H1 (cell line): ENCODE results near the gene RAB36. TPM values are rescaled to one million over a fixed set of nuclear protein-coding genes. Genes with fewer than 3 reads are reported as not detected.

Experiments
- CTCF ChIA-PET: fragments of 300-600 bp; sonication (Branson Sonifier 250); formaldehyde crosslinking; loops from one replicate; lab custom pipeline; 2021; ENCODE audit not compliant: partially characterized antibody; lab: Charles Lee
- POLR2A ChIA-PET: fragments of 300-600 bp; sonication (Branson Sonifier 250); formaldehyde crosslinking; loops from one replicate; lab custom pipeline; 2021; ENCODE audit warnings: inconsistent platforms; ENCODE audit not compliant: partially characterized antibody; lab: Charles Lee
- DNase-seq, 2 experiments: peaks; one replicate each; pipeline versions ENCODE4 v3.0.0 to v3.0.0-alpha.2; 2010 to 2022; ENCODE audit warnings: low spot score in 2 of 2, low read depth in 1 of 2, mixed read lengths in 1 of 2
- FAIRE-seq: peaks from 2 replicates; lab custom pipeline; 2011; peaks lifted over from hg19 to GRCh38; lab: Jason Lieb, UNC
- H2AFZ ChIP-seq: 2 replicates; pipeline ENCODE4 v1.8.1; 2012; ENCODE audit warnings: low read length, inconsistent platforms
- H2AK5ac ChIP-seq: 2 replicates; pipeline ENCODE4 v1.6.1; 2013; ENCODE audit warnings: low read depth, low read length
- H2BK120ac ChIP-seq: replicated peaks from 2 replicates; pipeline ENCODE3; 2013; ENCODE audit warnings: low read depth, low read length, inconsistent platforms
- H2BK12ac ChIP-seq: 2 replicates; pipeline ENCODE4 v1.6.1; 2013; ENCODE audit warnings: low read depth, low read length
- H2BK15ac ChIP-seq: 2 replicates; pipeline ENCODE4 v1.6.1; 2013; ENCODE audit warnings: low read length
- H2BK20ac ChIP-seq: 2 replicates; pipeline ENCODE4 v1.6.1; 2013; ENCODE audit warnings: low read length
- H2BK5ac ChIP-seq: 2 replicates; pipeline ENCODE4 v1.6.1; 2013; ENCODE audit warnings: low read depth, low read length
- H3K14ac ChIP-seq: 2 replicates; pipeline ENCODE4 v1.6.1; 2013; ENCODE audit warnings: inconsistent platforms; ENCODE audit not compliant: insufficient read length
- H3K18ac ChIP-seq: 2 replicates; pipeline ENCODE4 v1.6.1; 2013; ENCODE audit warnings: low read length; ENCODE audit errors: extremely low read depth
- H3K23ac ChIP-seq: 2 replicates; pipeline ENCODE4 v1.6.1; 2013; ENCODE audit warnings: inconsistent platforms; ENCODE audit not compliant: insufficient read length
- H3K23me2 ChIP-seq: 2 replicates; pipeline ENCODE4 v1.6.1; 2013; ENCODE audit warnings: low read depth, low read length
- H3K27ac ChIP-seq: 2 replicates; pipeline ENCODE4 v1.6.1; 2011; ENCODE audit warnings: low read depth, low read length, inconsistent platforms
- H3K27me3 ChIP-seq, 4 experiments: replicated peaks in 1 of 4; 1 replicate in 1 of 4; 2 replicates in 3 of 4; pipeline versions ENCODE4 v1.6.1 to v1.8.1; 2011 to 2013; ENCODE audit warnings: low read length in 3 of 4, mild to moderate bottlenecking in 3 of 4, inconsistent platforms in 2 of 4, mixed read lengths in 2 of 4, moderate library complexity in 1 of 4; ENCODE audit not compliant: control insufficient read depth in 3 of 4, insufficient read depth in 3 of 4; ENCODE audit errors: extremely low read depth in 1 of 4
- H3K36me3 ChIP-seq, 4 experiments: 2 replicates each; pipeline versions ENCODE4 v1.6.1 to v1.8.1; 2011 to 2013; ENCODE audit warnings: mild to moderate bottlenecking in 4 of 4, low read length in 3 of 4, moderate library complexity in 2 of 4, control low read depth in 1 of 4, inconsistent platforms in 1 of 4; ENCODE audit not compliant: insufficient read depth in 4 of 4, control insufficient read depth in 2 of 4
- H3K4ac ChIP-seq: replicated peaks from 2 replicates; pipeline ENCODE3; 2013; ENCODE audit warnings: low read length, low read depth, mixed read lengths, inconsistent platforms; ENCODE audit not compliant: insufficient read length
- H3K4me1 ChIP-seq, 4 experiments: replicated peaks in 1 of 4; 1 replicate in 1 of 4; 2 replicates in 3 of 4; pipeline versions ENCODE4 v1.6.1 to v1.8.1; 2011 to 2013; ENCODE audit warnings: low read length in 3 of 4, inconsistent platforms in 2 of 4, mixed read lengths in 1 of 4; ENCODE audit not compliant: insufficient read depth in 4 of 4, control insufficient read depth in 3 of 4
- H3K4me2 ChIP-seq, 2 experiments: 2 replicates each; pipeline versions ENCODE4 v1.6.1 to v1.8.1; 2011 to 2013; ENCODE audit warnings: low read depth in 2 of 2, low read length in 2 of 2, control low read depth in 1 of 2, inconsistent platforms in 1 of 2, mild to moderate bottlenecking in 1 of 2; ENCODE audit not compliant: insufficient read depth in 1 of 2
- H3K4me3 ChIP-seq, 4 experiments: fragments of 200-600, 300-600 bp in 1 of 4; sonication (generic), shearing (Covaris generic), sonication (Bioruptor Twin) in 1 of 4; 2 replicates each; pipeline versions ENCODE4 v1.5.1 to v1.8.1; 2011 to 2016; ENCODE audit warnings: low read length in 4 of 4, low read depth in 3 of 4, control low read depth in 2 of 4, inconsistent platforms in 2 of 4, mild to moderate bottlenecking in 2 of 4, mixed read lengths in 1 of 4, moderate library complexity in 1 of 4; ENCODE audit not compliant: insufficient read depth in 2 of 4; ENCODE audit errors: extremely low read depth in 1 of 4
- H3K56ac ChIP-seq: replicated peaks from 2 replicates; pipeline ENCODE3; 2013; ENCODE audit warnings: low read depth, mild to moderate bottlenecking, mixed read lengths, low read length, inconsistent platforms; ENCODE audit not compliant: insufficient read length
- H3K79me1 ChIP-seq: 2 replicates; pipeline ENCODE4 v1.6.1; 2013; ENCODE audit warnings: low read depth, low read length, control low read depth
- H3K79me2 ChIP-seq, 2 experiments: 2 replicates each; pipeline versions ENCODE4 v1.6.1 to v1.8.1; 2012 to 2013; ENCODE audit warnings: low read length in 2 of 2, mild to moderate bottlenecking in 2 of 2, inconsistent platforms in 1 of 2; ENCODE audit not compliant: insufficient read depth in 2 of 2, control insufficient read depth in 1 of 2
- H3K9ac ChIP-seq, 4 experiments: replicated peaks in 1 of 4; 1 replicate in 1 of 4; 2 replicates in 3 of 4; pipeline versions ENCODE4 v1.6.1 to v1.8.1; 2011 to 2013; ENCODE audit warnings: low read depth in 3 of 4, low read length in 3 of 4, control low read depth in 2 of 4, mild to moderate bottlenecking in 2 of 4, moderate library complexity in 2 of 4, inconsistent platforms in 1 of 4; ENCODE audit errors: extremely low read depth in 1 of 4
- H3K9me3 ChIP-seq, 2 experiments: 2 replicates each; pipeline versions ENCODE4 v1.6.1 to v1.8.1; 2012 to 2013; ENCODE audit warnings: mild to moderate bottlenecking in 2 of 2, moderate library complexity in 2 of 2, control low read depth in 1 of 2, inconsistent platforms in 1 of 2, low read depth in 1 of 2, low read length in 1 of 2, mixed read lengths in 1 of 2; ENCODE audit not compliant: insufficient read depth in 2 of 2
- H4K20me1 ChIP-seq, 2 experiments: replicated peaks in 1 of 2; 2 replicates each; pipeline versions ENCODE3 to v1.8.1; 2011 to 2013; ENCODE audit warnings: inconsistent platforms in 2 of 2, low read length in 2 of 2, mild to moderate bottlenecking in 1 of 2; ENCODE audit not compliant: insufficient read depth in 2 of 2, control insufficient read depth in 1 of 2
- H4K5ac ChIP-seq: 2 replicates; pipeline ENCODE4 v1.6.1; 2013; ENCODE audit warnings: low read length, low read depth, mixed read lengths, inconsistent platforms; ENCODE audit not compliant: insufficient read length
- H4K8ac ChIP-seq: 2 replicates; pipeline ENCODE4 v1.8.0; 2013; ENCODE audit warnings: mild to moderate bottlenecking, moderate library complexity, low read length, inconsistent platforms; ENCODE audit not compliant: insufficient read depth; ENCODE audit errors: extremely low read depth
- H4K91ac ChIP-seq: replicated peaks from 2 replicates; pipeline ENCODE3; 2013; ENCODE audit warnings: low read length, mixed read lengths, inconsistent platforms; ENCODE audit not compliant: insufficient read length
- RFX5 ChIP-seq: IDR thresholded peaks from 2 replicates; pipeline ENCODE4 v1.6.1; 2011; ENCODE audit warnings: low read depth, low read length, improper control_type of control experiment, borderline replicate concordance
- SP4 ChIP-seq: IDR thresholded peaks from 2 replicates; pipeline ENCODE4 v1.6.1; 2012; ENCODE audit warnings: low read length, inconsistent platforms
- WGBS, 2 experiments: shearing (Covaris generic) in 1 of 2; methylation state at CpG; one replicate each; pipeline versions ENCODE4 v1.1.6 to v1.1.7; 2013 to 2015; ENCODE audit warnings: low lambda C conversion rate in 2 of 2, mixed read lengths in 2 of 2, inconsistent platforms in 1 of 2, low coverage in 1 of 2, missing lambda C conversion rate in 1 of 2; ENCODE audit not compliant: insufficient replicate concordance in 2 of 2, insufficient coverage in 1 of 2, insufficient read length in 1 of 2; ENCODE audit errors: extremely low coverage in 1 of 2, missing lambda C conversion rate in 1 of 2; 5-methylcytosine and 5-hydroxymethylcytosine counted together
- polyA plus RNA-seq, 7 experiments: library from polyadenylated mRNA; depleted of rRNA in 3 of 7; stranded (reverse) in 5 of 7; unstranded in 2 of 7; fragments of >200 nt in 5 of 7; fragments of 200-250 nt in 2 of 7; gene quantifications; 1 replicate in 5 of 7; 2 replicates in 1 of 7; 4 replicates in 1 of 7; pipeline versions ENCODE4 v1.2.1 to v1.2.3, GENCODE V29; 2011 to 2013; ENCODE audit warnings: missing spikeins in 2 of 7, mixed read lengths in 2 of 7
- total RNA-seq: library from RNA; stranded (reverse); fragmentation: NEBNext Ultra II Directional; extraction: Animal tissue kit (Norgen Biotek cat#: 25700); gene quantifications from 2 replicates; pipeline ENCODE4 v1.2.1, GENCODE V29; 2021

Gene RAB36
- total and polyA plus RNA-seq, 2 of the 8 experiments (the other 6 are each of a cell fraction or from before 2014, with no cell fraction given): 1.0 to 1.5 TPM

- POLR2A ChIA-PET: interaction anchor here (0.8 to 1.8 kb wide), 4 partner anchors 10 to 46 kb away, joined by 3 to 4 read pairs (median 3); no protein-coding TSS in a partner anchor
- peaks cover 29 to 53% of the 10 kb centered on the region in 2 experiments for H4K20me1 ChIP-seq
- no peak overlapping the region for H3K4me3 ChIP-seq
- no peak overlapping the region; the same call in 1 of the 2 replicates for H3K18ac ChIP-seq
- no peak overlapping the region for H3K27ac ChIP-seq
- CTCF ChIA-PET: interaction anchor here (0.9 to 24.3 kb wide), 4 partner anchors 10 to 88 kb away, joined by 3 to 358 read pairs (median 4); no protein-coding TSS in a partner anchor
- H4K5ac ChIP-seq: no peak overlapping the region
- H4K8ac ChIP-seq: no peak overlapping the region
- no peak overlapping the region for H3K9ac ChIP-seq
- no peak overlapping the region for H2AFZ ChIP-seq
- H2BK15ac ChIP-seq: no peak overlapping the region
- no peak overlapping the region for H2AK5ac ChIP-seq
- no peak for DNase-seq
- no peaks in the 10 kb centered on the region for H3K36me3 ChIP-seq
- H2BK5ac ChIP-seq: peak overlapping the region; percentile 66; the same call in 1 of the 2 replicates
- H3K27me3 ChIP-seq: no peaks in the 10 kb centered on the region
- no peak overlapping the region for H3K4ac ChIP-seq
- H3K23ac ChIP-seq: no peak overlapping the region
- peaks cover 2 to 14% (median 13%) of the 10 kb centered on the region in 4 experiments; a peak in 6 of 7 replicates for H3K4me1 ChIP-seq
- H2BK12ac ChIP-seq: peak overlapping the region; percentile 55; the same call in 1 of the 2 replicates
- no peaks in the 10 kb centered on the region for H3K23me2 ChIP-seq
- H3K14ac ChIP-seq: no peak overlapping the region
- no peak overlapping the region for H4K91ac ChIP-seq
- H3K9me3 ChIP-seq: no peaks in the 10 kb centered on the region
- peaks cover 20 to 96% of the 10 kb centered on the region in 2 experiments for H3K79me2 ChIP-seq
- no peak overlapping the region for H2BK20ac ChIP-seq
- TF ChIP-seq SP4 (no peak), RFX5 (no peak)
- H3K4me2 ChIP-seq: no peak overlapping the region
- no peak overlapping the region for H2BK120ac ChIP-seq
- no peak for FAIRE-seq
- no peak overlapping the region for H3K56ac ChIP-seq
- 96% methylated on average over 5 of the region's 5 CpGs; no CpG with 5 or more reads in 1 of the 2 experiments for WGBS, 2 experiments
- peaks cover 27% of the 10 kb centered on the region for H3K79me1 ChIP-seq
Measured at GRCh38 chr22:23193882-23194281, 48.6 kb downstream of the RAB36 start.
